Erythroblast (primary cell): ENCODE measurements around the gene HMGA1.

Experiments used
- GATA1 ChIP-seq: IDR thresholded peaks from 2 replicates; pipeline ENCODE4 v1.6.1; 2011; ENCODE audit warnings: low read depth, mild to moderate bottlenecking, control low read depth, low read length, moderate library complexity
- POLR2A ChIP-seq: IDR thresholded peaks from 2 replicates; pipeline ENCODE4 v1.6.1; 2011; ENCODE audit warnings: mild to moderate bottlenecking, low read length

DNA sequence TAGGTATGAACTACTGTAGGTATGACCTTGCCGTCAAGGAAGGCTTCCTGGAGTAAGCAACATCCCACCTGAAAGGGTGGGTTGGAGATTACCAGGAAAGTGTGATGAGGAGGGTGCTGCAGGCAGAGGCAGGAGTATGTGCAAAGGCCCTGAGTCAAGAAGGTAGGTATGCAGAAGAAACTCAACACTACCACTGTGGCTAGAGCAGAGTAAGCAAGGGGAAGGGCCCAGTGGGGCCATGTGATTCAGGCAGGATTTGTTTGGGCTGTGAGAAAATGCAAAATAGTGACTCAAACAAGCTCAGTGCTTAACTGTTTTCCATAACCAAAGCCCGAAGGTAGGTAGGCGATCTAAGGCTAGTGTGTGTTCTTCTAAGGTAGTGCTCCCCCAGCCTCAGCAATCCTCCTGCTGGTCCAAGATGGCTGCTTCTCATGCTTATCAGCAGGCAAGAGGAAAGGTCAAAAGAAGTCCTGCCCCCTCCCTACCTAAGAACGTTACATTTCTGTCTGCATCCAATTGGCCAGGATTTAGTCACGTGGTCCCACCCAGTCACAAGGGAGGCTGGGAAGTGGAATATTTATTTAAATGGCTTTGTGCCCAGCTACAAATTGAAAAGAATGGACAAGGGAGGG lies 36.2 kb upstream of the HMGA1 start:
- no peak for TF ChIP-seq GATA1
- no peak for TF ChIP-seq POLR2A
